ENCODE results near the gene RARS1.

RARS1 gene

DNA sequence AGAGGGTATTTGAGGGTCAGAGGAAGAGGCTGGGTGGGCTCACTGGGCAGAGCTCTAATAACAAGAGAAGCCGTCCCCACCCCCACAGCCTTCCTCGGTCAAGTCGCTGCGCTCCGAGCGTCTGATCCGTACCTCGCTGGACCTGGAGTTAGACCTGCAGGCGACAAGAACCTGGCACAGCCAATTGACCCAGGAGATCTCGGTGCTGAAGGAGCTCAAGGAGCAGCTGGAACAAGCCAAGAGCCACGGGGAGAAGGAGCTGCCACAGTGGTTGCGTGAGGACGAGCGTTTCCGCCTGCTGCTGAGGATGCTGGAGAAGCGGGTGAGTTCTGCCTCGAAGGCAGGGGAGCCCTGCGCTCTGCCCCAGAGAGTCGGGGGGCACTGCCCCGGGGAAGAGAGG, 21.6 kb upstream of the RARS1 start:
- ChIA-PET CTCF (no interaction called here), POLR2A (no interaction called here)
- H3K27ac ChIP-seq (ENCODE audit: insufficient read depth in 1 of 2, low read depth in 1 of 2, low read length in 2 of 2, poor library complexity in 1 of 2, severe bottlenecking in 2 of 2), result no peak overlapping the region
- no peaks in the 10 kb centered on the region for H3K9me3 ChIP-seq (ENCODE audit: control extremely low read depth in 1 of 5, control insufficient read depth in 4 of 5, insufficient read depth in 2 of 5, low read depth in 1 of 5, low read length in 4 of 5)
- peaks cover 0 to 3% (median 0%) of the 10 kb centered on the region in 4 experiments for H3K4me1 ChIP-seq (ENCODE audit: control extremely low read depth in 1 of 4, control insufficient read depth in 4 of 4, insufficient read depth in 4 of 4, low read length in 3 of 4)
- no peaks in the 10 kb centered on the region for H3K27me3 ChIP-seq (replicated peaks in 2 of 5; ENCODE audit: control insufficient read depth in 4 of 5, insufficient read depth in 5 of 5, low read length in 4 of 5)
- no peaks in the 10 kb centered on the region for H3K36me3 ChIP-seq (ENCODE audit: control insufficient read depth in 4 of 4, insufficient read depth in 4 of 4, low read length in 3 of 4)
- WGBS (ENCODE audit: insufficient coverage), result 98% methylated on average over 16 of the region's 20 CpGs
- no peak overlapping the region for H3K4me3 ChIP-seq (ENCODE audit: control insufficient read depth in 1 of 7, extremely low read depth in 1 of 7, insufficient read depth in 4 of 7, low read depth in 2 of 7, low read length in 6 of 7)
- no peak for DNase-seq

DNA sequence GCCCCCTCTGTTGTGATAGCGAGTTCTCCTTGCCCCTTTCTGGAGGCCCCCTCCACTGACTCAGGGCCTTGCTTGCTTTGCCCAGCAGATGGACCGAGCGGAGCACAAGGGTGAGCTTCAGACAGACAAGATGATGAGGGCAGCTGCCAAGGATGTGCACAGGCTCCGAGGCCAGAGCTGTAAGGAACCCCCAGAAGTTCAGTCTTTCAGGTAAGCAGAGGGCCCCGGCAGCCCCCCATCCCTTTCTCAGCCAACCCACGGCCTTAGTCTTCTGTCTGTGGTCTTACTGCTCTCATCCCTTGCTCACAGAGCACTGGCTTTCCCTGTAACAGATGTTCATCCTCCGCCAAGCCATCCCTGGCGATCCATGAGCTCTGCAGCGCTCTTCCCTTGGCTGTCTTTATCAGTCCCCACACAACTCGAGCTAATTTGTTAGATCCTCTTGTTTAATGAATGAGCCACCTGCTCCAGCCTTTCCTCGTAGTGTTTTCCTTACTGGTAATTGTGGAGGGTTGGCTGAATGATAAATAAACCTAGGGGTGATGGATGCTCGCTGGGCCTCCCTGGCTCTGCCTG, 18.4 kb upstream of the RARS1 start:
- peaks cover 0 to 3% (median 0%) of the 10 kb centered on the region in 4 experiments for H3K4me1 ChIP-seq (ENCODE audit: control extremely low read depth in 1 of 4, control insufficient read depth in 4 of 4, insufficient read depth in 4 of 4, low read length in 3 of 4)
- CTCF ChIA-PET, result no interaction called here

DNA sequence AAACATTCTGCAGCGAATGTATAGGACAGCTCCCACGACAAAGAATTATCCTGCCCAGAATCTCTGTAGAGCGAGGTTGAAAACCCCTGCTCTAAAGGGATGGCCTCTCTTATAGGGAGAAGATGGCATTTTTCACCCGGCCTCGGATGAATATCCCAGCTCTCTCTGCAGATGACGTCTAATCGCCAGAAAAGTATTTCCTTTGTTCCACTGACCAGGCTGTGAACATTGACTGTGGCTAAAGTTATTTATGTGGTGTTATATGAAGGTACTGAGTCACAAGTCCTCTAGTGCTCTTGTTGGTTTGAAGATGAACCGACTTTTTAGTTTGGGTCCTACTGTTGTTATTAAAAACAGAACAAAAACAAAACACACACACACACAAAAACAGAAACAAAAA, 17.4 kb upstream of the RARS1 start:
- ChIA-PET POLR2A (no interaction called here), CTCF (no interaction called here)
- H3K4me1 ChIP-seq (ENCODE audit: control extremely low read depth in 1 of 4, control insufficient read depth in 4 of 4, insufficient read depth in 4 of 4, low read length in 3 of 4), result peaks cover 0 to 3% (median 0%) of the 10 kb centered on the region in 4 experiments
- H3K36me3 ChIP-seq (ENCODE audit: control insufficient read depth in 4 of 4, insufficient read depth in 4 of 4, low read length in 3 of 4), result no peaks in the 10 kb centered on the region
- H3K27me3 ChIP-seq (replicated peaks in 2 of 5; ENCODE audit: control insufficient read depth in 4 of 5, insufficient read depth in 5 of 5, low read length in 4 of 5), result peaks cover 0 to 1% (median 0%) of the 10 kb centered on the region in 5 experiments
- DNase-seq, result no peak
- WGBS (ENCODE audit: insufficient coverage), result 100% methylated on average over 5 of the region's 8 CpGs
- H3K4me3 ChIP-seq (ENCODE audit: control insufficient read depth in 1 of 7, extremely low read depth in 1 of 7, insufficient read depth in 4 of 7, low read depth in 2 of 7, low read length in 6 of 7), result no peak overlapping the region
- no peak overlapping the region for H3K27ac ChIP-seq (ENCODE audit: insufficient read depth in 1 of 2, low read depth in 1 of 2, low read length in 2 of 2, poor library complexity in 1 of 2, severe bottlenecking in 2 of 2)
- no peaks in the 10 kb centered on the region for H3K9me3 ChIP-seq (ENCODE audit: control extremely low read depth in 1 of 5, control insufficient read depth in 4 of 5, insufficient read depth in 2 of 5, low read depth in 1 of 5, low read length in 4 of 5)

More for the DNA sequence above, 18.4 kb upstream of the RARS1 start:
- Histone ChIP-seq H3K9me3 (ENCODE audit: control extremely low read depth in 1 of 5, control insufficient read depth in 4 of 5, insufficient read depth in 2 of 5, low read depth in 1 of 5, low read length in 4 of 5) (no peaks in the 10 kb centered on the region), H3K36me3 (ENCODE audit: control insufficient read depth in 4 of 4, insufficient read depth in 4 of 4, low read length in 3 of 4) (no peaks in the 10 kb centered on the region), H3K27ac (ENCODE audit: insufficient read depth in 1 of 2, low read depth in 1 of 2, low read length in 2 of 2, poor library complexity in 1 of 2, severe bottlenecking in 2 of 2) (no peak overlapping the region), H3K27me3 (replicated peaks in 2 of 5; ENCODE audit: control insufficient read depth in 4 of 5, insufficient read depth in 5 of 5, low read length in 4 of 5) (peaks cover 0 to 1% (median 0%) of the 10 kb centered on the region in 5 experiments), H3K4me3 (ENCODE audit: control insufficient read depth in 1 of 7, extremely low read depth in 1 of 7, insufficient read depth in 4 of 7, low read depth in 2 of 7, low read length in 6 of 7) (no peak overlapping the region)
- 96% methylated on average over 11 of the region's 12 CpGs for WGBS (ENCODE audit: insufficient coverage)
- POLR2A ChIA-PET, result no interaction called here
- no peak for DNase-seq

DNA sequence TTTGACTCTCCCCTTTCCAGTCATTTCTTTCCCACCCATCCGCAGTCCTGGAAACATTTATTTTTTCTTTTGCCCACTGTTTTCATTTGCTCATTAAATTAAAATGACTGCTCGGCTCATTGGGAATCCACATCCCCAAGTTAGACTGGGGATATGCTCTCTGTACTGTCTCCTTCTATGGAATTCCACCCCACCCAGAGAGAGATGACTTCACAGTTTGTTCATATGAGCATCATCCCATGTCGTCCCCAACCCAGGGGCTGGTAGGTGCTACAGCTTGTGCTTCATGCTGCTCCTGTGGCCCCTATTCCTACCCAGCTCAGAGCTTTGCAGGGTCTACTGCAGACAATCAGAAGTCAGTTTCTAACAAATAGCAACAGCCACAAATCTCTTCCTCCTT, 16.5 kb upstream of the RARS1 start:
- no peaks in the 10 kb centered on the region for H3K4me1 ChIP-seq (ENCODE audit: control extremely low read depth in 1 of 4, control insufficient read depth in 4 of 4, insufficient read depth in 4 of 4, low read length in 3 of 4)
- CTCF ChIA-PET, result no interaction called here
- no peak for DNase-seq

DNA sequence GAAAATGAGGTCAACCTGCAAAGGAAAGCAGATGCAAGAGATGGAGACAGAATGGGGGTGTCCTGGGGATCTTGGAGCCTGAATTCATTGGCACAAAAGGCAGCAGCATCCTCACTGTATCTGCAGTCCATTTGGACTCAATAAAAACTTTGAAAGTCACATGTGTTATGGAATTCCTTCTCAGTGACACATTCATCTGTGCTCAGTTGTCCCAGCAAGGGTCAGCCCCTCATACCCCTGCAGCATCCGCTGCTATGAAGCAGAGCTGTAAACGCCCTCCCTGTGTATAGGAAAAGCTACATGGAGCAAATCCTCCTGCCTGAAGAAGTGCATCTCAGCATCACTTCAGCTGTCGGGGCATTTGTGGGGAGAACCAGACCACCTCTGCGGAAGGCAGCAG, 14.5 kb upstream of the RARS1 start:
- CTCF ChIA-PET, result interaction anchor here (1.4 kb wide), 1 partner anchor 10 kb away, joined by 3 read pairs; no protein-coding TSS in a partner anchor
- 90% methylated on average over 2 of the region's 4 CpGs for WGBS (ENCODE audit: insufficient coverage)
- POLR2A ChIA-PET, result no interaction called here

More for the DNA sequence above, 16.5 kb upstream of the RARS1 start:
- peaks cover 0 to 1% (median 0%) of the 10 kb centered on the region in 5 experiments for H3K27me3 ChIP-seq (replicated peaks in 2 of 5; ENCODE audit: control insufficient read depth in 4 of 5, insufficient read depth in 5 of 5, low read length in 4 of 5)
- 96% methylated on average over 3 of the region's 3 CpGs for WGBS (ENCODE audit: insufficient coverage)
- H3K27ac ChIP-seq (ENCODE audit: insufficient read depth in 1 of 2, low read depth in 1 of 2, low read length in 2 of 2, poor library complexity in 1 of 2, severe bottlenecking in 2 of 2), result no peak overlapping the region
- H3K9me3 ChIP-seq (ENCODE audit: control extremely low read depth in 1 of 5, control insufficient read depth in 4 of 5, insufficient read depth in 2 of 5, low read depth in 1 of 5, low read length in 4 of 5), result no peaks in the 10 kb centered on the region
- POLR2A ChIA-PET, result no interaction called here
- H3K36me3 ChIP-seq (ENCODE audit: control insufficient read depth in 4 of 4, insufficient read depth in 4 of 4, low read length in 3 of 4), result no peaks in the 10 kb centered on the region
- H3K4me3 ChIP-seq (ENCODE audit: control insufficient read depth in 1 of 7, extremely low read depth in 1 of 7, insufficient read depth in 4 of 7, low read depth in 2 of 7, low read length in 6 of 7), result no peak overlapping the region

DNA sequence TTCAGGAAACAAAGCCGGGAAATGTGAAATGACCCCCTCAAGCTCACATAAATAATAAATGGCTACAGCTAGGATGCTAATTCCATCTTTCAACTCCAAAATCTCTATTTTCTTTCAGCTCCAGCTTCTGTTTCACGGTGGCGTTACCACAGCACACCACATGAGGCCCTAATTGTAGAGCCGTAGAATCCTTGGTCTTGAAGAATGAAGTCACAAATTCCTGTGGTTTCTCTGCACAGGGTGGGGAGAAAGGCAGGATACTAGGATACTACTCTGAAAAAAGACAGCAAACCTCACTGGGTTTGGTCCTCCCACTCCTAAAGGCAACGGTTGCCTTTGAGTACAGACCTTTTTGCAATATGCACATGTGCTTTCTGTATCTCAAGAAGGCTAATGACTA, 13.9 kb upstream of the RARS1 start:
- no peak overlapping the region for H3K4me3 ChIP-seq (ENCODE audit: control insufficient read depth in 1 of 7, extremely low read depth in 1 of 7, insufficient read depth in 4 of 7, low read depth in 2 of 7, low read length in 6 of 7)
- POLR2A ChIA-PET, result no interaction called here
- no peaks in the 10 kb centered on the region for H3K36me3 ChIP-seq (ENCODE audit: control insufficient read depth in 4 of 4, insufficient read depth in 4 of 4, low read length in 3 of 4)
- WGBS (ENCODE audit: insufficient coverage), result 78% methylated on average over 2 of the region's 5 CpGs
- CTCF ChIA-PET, result interaction anchor here (1.4 kb wide), 1 partner anchor 10 kb away, joined by 3 read pairs; no protein-coding TSS in a partner anchor
- DNase-seq, result no peak
- no peak overlapping the region for H3K27ac ChIP-seq (ENCODE audit: insufficient read depth in 1 of 2, low read depth in 1 of 2, low read length in 2 of 2, poor library complexity in 1 of 2, severe bottlenecking in 2 of 2)
- peaks cover 0 to 1% (median 0%) of the 10 kb centered on the region in 5 experiments for H3K27me3 ChIP-seq (replicated peaks in 2 of 5; ENCODE audit: control insufficient read depth in 4 of 5, insufficient read depth in 5 of 5, low read length in 4 of 5)
- H3K4me1 ChIP-seq (ENCODE audit: control extremely low read depth in 1 of 4, control insufficient read depth in 4 of 4, insufficient read depth in 4 of 4, low read length in 3 of 4), result peaks cover 0 to 7% (median 0%) of the 10 kb centered on the region in 4 experiments
- H3K9me3 ChIP-seq (ENCODE audit: control extremely low read depth in 1 of 5, control insufficient read depth in 4 of 5, insufficient read depth in 2 of 5, low read depth in 1 of 5, low read length in 4 of 5), result no peaks in the 10 kb centered on the region

More for the DNA sequence above, 14.5 kb upstream of the RARS1 start:
- peaks cover 0 to 1% (median 0%) of the 10 kb centered on the region in 5 experiments for H3K27me3 ChIP-seq (replicated peaks in 2 of 5; ENCODE audit: control insufficient read depth in 4 of 5, insufficient read depth in 5 of 5, low read length in 4 of 5)
- H3K4me1 ChIP-seq (ENCODE audit: control extremely low read depth in 1 of 4, control insufficient read depth in 4 of 4, insufficient read depth in 4 of 4, low read length in 3 of 4), result peaks cover 0 to 2% (median 0%) of the 10 kb centered on the region in 4 experiments
- DNase-seq, result no peak
- H3K9me3 ChIP-seq (ENCODE audit: control extremely low read depth in 1 of 5, control insufficient read depth in 4 of 5, insufficient read depth in 2 of 5, low read depth in 1 of 5, low read length in 4 of 5), result no peaks in the 10 kb centered on the region
- H3K4me3 ChIP-seq (ENCODE audit: control insufficient read depth in 1 of 7, extremely low read depth in 1 of 7, insufficient read depth in 4 of 7, low read depth in 2 of 7, low read length in 6 of 7), result no peak overlapping the region
- no peak overlapping the region for H3K27ac ChIP-seq (ENCODE audit: insufficient read depth in 1 of 2, low read depth in 1 of 2, low read length in 2 of 2, poor library complexity in 1 of 2, severe bottlenecking in 2 of 2)
- no peaks in the 10 kb centered on the region for H3K36me3 ChIP-seq (ENCODE audit: control insufficient read depth in 4 of 4, insufficient read depth in 4 of 4, low read length in 3 of 4)

DNA sequence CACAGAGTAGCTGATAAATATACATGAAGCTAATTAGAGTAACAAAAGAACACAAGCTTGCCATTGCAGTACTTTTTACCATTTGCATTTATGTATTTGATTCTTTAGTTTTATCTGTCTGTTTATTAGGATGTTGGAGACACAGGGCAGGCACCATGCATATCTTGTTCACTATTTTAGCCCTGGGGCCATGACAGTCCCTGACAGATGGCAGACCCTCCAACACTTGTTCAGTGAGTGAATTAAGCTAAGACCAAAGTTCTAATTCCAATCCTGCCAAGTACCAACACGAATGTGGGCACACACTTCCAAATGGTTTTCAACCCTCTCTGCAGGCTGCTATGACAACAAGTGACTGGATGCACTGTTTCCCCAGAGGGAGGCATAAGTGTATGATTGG, 12.0 kb upstream of the RARS1 start:
- Histone ChIP-seq H3K9me3 (ENCODE audit: control extremely low read depth in 1 of 5, control insufficient read depth in 4 of 5, insufficient read depth in 2 of 5, low read depth in 1 of 5, low read length in 4 of 5) (no peaks in the 10 kb centered on the region), H3K36me3 (ENCODE audit: control insufficient read depth in 4 of 4, insufficient read depth in 4 of 4, low read length in 3 of 4) (no peaks in the 10 kb centered on the region), H3K4me1 (ENCODE audit: control extremely low read depth in 1 of 4, control insufficient read depth in 4 of 4, insufficient read depth in 4 of 4, low read length in 3 of 4) (peaks cover 0 to 9% (median 0%) of the 10 kb centered on the region in 4 experiments), H3K4me3 (ENCODE audit: control insufficient read depth in 1 of 7, extremely low read depth in 1 of 7, insufficient read depth in 4 of 7, low read depth in 2 of 7, low read length in 6 of 7) (no peak overlapping the region), H3K27me3 (replicated peaks in 2 of 5; ENCODE audit: control insufficient read depth in 4 of 5, insufficient read depth in 5 of 5, low read length in 4 of 5) (peaks cover 0 to 1% (median 0%) of the 10 kb centered on the region in 5 experiments), H3K27ac (ENCODE audit: insufficient read depth in 1 of 2, low read depth in 1 of 2, low read length in 2 of 2, poor library complexity in 1 of 2, severe bottlenecking in 2 of 2) (no peak overlapping the region)
- WGBS (ENCODE audit: insufficient coverage), result no CpG with 5 or more reads among the region's 1 CpG
- POLR2A ChIA-PET, result no interaction called here
- CTCF ChIA-PET, result no interaction called here
- DNase-seq, result no peak
